KBM-7 (cell line): ENCODE measurements around the gene ANKRD34B.
"Not testable (repeated sequence)": the region's sequence is repeated elsewhere in the genome, so short reads cannot be mapped to it uniquely, and the experiment has no call there.

Experiments
- DNase-seq: peaks from one replicate; pipeline ENCODE4 v3.0.0-alpha.2; 2015
- in situ Hi-C: fragments of 300-500 bp; cut with MboI; formaldehyde crosslinking; loops from 2 replicates; pipeline ENCODE4 v1.14.3; 2020; ENCODE audit warnings: low sequenced_read_pairs, low pct_unique_long_range_greater_than_20kb, mixed read lengths

Gene ANKRD34B

DNA sequence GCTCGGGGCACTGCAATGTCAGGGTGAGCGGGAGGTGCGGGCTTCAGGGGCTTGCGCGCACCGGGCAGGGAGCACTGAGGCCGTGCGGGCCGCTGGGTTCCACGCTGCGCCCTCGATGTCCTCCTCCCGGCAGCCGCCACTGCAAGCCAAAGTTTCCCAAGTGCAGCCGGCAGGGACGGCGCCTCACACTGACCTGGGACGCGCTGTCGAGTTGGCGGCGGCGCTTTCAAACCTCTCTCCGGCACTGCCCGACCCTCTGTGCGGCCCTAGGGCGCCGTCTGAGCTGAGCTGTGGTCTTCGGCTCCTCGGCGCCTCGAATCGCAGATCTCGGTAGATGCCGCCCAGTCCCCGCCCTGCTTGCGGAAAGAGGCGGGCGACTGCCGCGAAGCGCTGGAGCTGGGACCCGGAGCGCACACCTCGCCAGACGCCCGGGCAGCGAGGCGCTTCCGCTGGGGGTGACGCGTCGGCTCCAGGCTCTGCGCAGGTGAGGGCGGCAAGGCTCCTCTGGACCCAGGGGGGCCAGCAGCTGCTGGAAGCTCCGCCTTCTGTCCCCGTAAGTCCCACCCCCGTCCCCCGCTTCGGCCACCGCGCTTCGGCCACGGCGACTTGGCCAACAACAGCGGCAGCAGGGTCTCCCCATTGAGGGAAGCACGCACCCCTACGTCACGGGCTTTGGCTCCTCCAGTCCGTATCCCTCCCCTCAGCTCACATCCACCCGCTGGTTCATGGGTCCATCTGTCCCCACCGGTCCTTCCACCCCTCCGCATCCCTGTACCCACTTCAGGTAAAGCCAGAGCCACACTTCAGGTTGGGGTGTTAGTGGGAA, at the start of gene ANKRD34B:
ANKRD34B (minus strand) TSS at position 320 of the 826 bp plus-strand sequence. CDS start 10,261 bp downstream, outside the sequence.
- in situ Hi-C loops: no loop called here
- peak; percentile 33 for DNase-seq

GRCh38 chr5:80619086-80619485, 49.0 kb upstream of the ANKRD34B start:
- in situ Hi-C loops: no loop called here
- DNase-seq: peak; percentile 31

GRCh38 chr5:80618438-80618837, 48.4 kb upstream of the ANKRD34B start:
- in situ Hi-C loops: no loop called here
- DNase-seq: no peak

DNA sequence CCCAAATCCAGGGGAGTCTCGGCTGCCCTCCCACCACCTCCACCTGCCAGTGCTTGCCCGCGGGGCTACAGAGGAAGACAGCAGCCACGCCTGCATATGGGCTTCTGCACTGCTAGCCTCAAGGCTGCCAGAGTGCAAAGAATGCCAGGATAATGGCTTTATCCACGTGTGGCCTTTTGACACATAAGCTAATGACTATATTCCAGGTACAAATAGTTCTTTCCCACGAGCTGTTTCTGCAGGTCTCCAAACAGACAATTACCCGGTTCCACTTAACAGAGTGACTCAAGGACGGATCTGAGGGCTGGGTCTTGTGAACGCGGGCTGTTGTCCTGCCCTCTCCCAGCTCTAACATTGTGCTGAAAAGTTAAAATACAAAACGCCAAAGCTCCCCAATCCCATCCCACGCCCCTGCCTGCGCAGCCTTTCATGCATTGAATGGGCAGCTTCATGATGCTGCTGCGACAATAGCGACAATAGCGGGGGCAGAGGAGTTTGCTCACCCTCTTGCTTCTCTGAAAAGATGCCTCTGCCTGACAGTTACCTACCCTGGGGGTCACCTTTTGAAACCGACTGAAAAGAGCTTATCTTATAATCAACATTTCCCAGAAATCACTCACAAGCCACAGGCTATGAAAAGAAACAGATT, 45.3 kb upstream of the ANKRD34B start:
- in situ Hi-C loops: no loop called here
- DNase-seq: no peak

GRCh38 chr5:80609692-80610091, 39.6 kb upstream of the ANKRD34B start:
- in situ Hi-C loops: no loop called here
- no peak for DNase-seq

DNA sequence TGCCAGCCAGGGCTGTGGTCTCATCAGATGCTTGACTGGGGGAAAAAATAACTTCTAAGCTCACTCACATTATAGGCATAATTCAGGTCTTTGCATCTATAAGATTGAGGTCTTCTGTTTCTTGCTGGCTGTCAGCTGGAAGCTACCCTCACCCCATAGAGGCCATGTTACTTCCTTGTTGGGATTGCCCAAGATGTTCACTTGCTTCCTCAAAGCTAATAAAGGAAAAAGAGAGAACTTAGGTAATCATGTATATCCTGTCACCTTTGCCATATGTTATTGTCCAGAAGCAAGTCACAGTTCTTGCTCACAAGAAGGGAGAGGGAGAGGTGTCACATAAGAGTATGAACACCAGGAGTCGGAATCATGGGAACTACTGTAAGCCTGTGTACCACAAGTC, 38.7 kb upstream of the ANKRD34B start:
- in situ Hi-C loops: no loop called here
- DNase-seq: peak; percentile 51

GRCh38 chr5:80607832-80608231, 37.8 kb upstream of the ANKRD34B start:
- in situ Hi-C loops: no loop called here
- no peak for DNase-seq

DNA sequence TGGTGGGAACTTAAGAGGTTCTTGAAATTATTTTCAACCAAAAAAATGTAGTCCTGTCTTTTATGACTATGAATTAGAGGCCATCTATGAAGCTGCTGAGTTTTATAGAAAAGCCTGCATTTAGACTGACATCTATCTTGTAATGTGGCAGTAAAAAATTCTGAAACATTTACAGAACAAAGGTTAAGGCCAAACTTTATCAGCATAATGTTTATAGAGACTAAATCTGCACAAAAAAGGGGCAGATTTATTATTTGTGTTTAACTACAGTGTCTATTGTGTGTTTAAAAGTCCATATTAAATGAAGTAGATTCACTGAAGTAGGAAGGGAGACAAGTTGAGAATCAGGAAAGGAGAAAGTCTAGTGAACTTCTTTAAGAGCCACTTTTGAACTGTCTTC, 37.3 kb upstream of the ANKRD34B start:
- DNase-seq: no peak
- in situ Hi-C loops: no loop called here

- peak; percentile 62 for DNase-seq
- in situ Hi-C loops: no loop called here
Measured at GRCh38 chr5:80600943-80601693, 31.0 kb upstream of the ANKRD34B start.

- no peak for DNase-seq
- in situ Hi-C loops: no loop called here
Measured at GRCh38 chr5:80597500-80597899, 27.4 kb upstream of the ANKRD34B start.

DNA sequence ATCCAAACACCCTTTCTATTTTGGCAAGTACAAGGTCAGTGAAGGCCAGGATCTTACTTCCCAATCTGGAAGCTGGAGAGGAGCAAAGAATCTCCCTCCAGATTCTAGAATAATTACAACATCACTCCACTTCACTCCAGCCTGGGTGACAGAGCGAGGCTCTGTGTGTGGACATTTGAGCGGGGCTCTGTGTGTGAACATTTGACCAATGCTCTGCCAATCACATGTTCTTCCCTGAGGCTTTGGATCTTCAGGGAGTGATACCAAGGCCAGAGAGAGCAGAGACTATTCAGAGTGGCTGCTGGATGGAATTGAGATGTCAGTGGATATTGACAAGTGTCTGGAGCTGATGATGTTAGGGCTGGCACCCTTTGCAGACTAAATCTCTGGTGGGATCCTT, 24.7 kb upstream of the ANKRD34B start:
- in situ Hi-C loops: no loop called here
- no peak for DNase-seq

- no peak for DNase-seq
- in situ Hi-C loops: no loop called here
Measured at GRCh38 chr5:80592761-80593160, 22.7 kb upstream of the ANKRD34B start.

DNA sequence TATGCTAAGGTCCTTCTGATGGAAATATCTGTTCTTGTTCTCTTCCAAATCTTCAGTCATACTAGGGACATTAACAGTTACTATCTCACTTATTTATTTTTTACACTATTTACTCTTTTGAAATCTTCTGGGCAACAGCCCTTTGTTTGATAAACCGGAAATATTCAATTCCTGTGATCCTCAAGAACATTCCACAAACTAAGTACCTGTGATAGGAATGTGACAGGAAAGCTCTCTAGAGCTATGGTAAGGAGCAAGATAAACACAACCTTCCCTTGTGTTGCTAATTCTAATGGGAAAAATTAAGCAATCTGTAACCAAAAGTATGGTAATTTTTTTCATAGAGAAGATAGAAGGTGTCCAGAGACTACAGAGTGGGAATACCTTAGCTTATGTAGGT, 22.0 kb upstream of the ANKRD34B start:
- in situ Hi-C loops: no loop called here
- DNase-seq: no peak

- in situ Hi-C loops: no loop called here
Measured at GRCh38 chr5:80591352-80591751, 21.3 kb upstream of the ANKRD34B start.

DNA sequence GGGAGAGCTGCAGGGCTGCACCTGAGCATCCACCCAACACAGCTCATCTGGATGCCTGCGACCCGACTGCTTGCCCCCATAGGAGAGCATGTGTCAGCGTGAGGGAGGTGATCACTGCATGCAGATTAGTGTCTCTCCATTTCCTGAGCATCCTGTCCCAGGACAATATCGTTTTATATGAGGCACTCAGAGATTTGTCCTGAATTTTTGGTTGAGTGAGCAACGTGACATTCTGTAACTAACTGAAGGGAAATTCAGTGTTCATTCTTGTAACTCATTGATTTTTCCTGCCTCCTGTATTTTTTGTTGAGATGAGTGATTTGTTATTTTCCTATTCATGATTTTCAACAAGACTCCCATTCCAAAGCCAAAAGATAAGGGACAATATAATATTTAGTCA, 20.7 kb upstream of the ANKRD34B start:
- no peak for DNase-seq
- in situ Hi-C loops: no loop called here

More at GRCh38 chr5:80591352-80591751, 21.3 kb upstream of the ANKRD34B start:
- no peak for DNase-seq

DNA sequence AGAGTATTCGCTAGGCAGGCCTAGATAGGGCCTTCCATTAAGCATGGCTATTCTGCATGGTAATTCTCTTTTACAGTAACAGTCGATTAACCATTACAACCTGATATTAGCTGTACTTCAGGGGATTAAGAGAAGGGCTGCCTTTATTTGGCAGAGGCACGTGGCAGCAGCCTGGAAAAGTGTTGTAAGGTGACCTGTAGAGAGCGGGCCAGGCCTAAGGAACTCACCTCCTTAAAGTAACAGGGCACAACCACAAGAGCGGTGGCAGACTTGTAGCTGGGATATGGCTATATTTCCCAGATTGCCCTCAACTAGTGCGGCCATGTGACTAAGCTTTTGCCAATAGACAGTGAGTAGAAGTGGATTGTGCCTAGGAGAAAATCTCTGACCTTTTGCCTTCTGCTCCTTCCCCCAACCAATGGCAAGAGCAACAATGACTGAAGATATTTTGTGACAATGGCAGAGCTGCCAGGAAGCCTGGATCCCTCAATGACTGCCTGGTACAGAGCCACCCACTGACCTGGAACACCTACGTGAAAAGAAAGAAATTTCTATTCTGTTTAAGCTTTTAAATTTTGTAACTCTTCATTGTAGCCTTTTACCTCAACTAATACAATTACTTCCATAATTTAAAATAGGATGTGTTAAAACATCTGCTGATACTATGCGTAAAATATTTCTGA, 18.9 kb upstream of the ANKRD34B start:
- DNase-seq: no peak
- in situ Hi-C loops: no loop called here

- DNase-seq: no peak
- in situ Hi-C loops: no loop called here
Measured at GRCh38 chr5:80584770-80585169, 14.7 kb upstream of the ANKRD34B start.

DNA sequence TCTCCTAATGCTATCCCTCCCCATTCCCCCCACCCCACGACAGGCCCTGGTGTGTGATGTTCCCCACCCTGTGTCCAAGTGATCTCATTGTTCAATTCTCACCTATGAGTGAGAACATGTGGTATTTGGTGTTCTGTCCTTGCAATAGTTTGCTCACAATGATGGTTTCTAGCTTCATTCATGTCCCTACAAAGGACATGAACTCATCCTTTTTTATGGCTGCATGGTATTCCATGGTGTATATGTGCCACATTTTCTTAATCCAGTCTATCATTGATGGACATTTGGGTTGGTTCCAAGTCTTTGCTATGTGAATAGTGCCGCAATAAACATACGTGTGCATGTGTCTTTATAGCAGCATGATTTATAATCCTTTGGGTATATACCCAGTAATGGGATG, 10.2 kb upstream of the ANKRD34B start:
- in situ Hi-C loops, DNase-seq: not testable (repeated sequence)

GRCh38 chr5:80579050-80579449, 9.0 kb upstream of the ANKRD34B start:
- in situ Hi-C loops: no loop called here
- DNase-seq: no peak
